NCI-H1092 (cell line): ENCODE measurements around the gene CACNB4.
"Not testable (repeated sequence)": the region's sequence is repeated elsewhere in the genome, so short reads cannot be mapped to it uniquely, and the experiment has no call there.

Experiments
- DNase-seq: peaks from one replicate; lab custom pipeline; 2025; lab: John Stamatoyannopoulos, UW

Gene CACNB4

GRCh38 chr2:151942540-151943205, 156.2 kb downstream of the CACNB4 start:
- DNase-seq: not testable (repeated sequence)

GRCh38 chr2:151937966-151938365, 160.9 kb downstream of the CACNB4 start:
- DNase-seq: no peak

GRCh38 chr2:151936626-151937025, 162.2 kb downstream of the CACNB4 start:
- DNase-seq: no peak

GRCh38 chr2:151933266-151933804, 165.5 kb downstream of the CACNB4 start:
- DNase-seq: no peak

GRCh38 chr2:151931756-151932155, 167.1 kb downstream of the CACNB4 start:
- no peak for DNase-seq

- DNase-seq: no peak
Observed at GRCh38 chr2:151931030-151931611, 167.7 kb downstream of the CACNB4 start.

GRCh38 chr2:151930042-151930441, 168.8 kb downstream of the CACNB4 start:
- no peak for DNase-seq

- no peak for DNase-seq
Observed at GRCh38 chr2:151928380-151928779, 170.5 kb downstream of the CACNB4 start.

GRCh38 chr2:151927501-151928221, 171.2 kb downstream of the CACNB4 start:
- no peak for DNase-seq

GRCh38 chr2:151922845-151923666, 175.8 kb downstream of the CACNB4 start:
- no peak for DNase-seq

GRCh38 chr2:151919786-151920185, 179.1 kb downstream of the CACNB4 start:
- DNase-seq: no peak

GRCh38 chr2:151918308-151918707, 180.5 kb downstream of the CACNB4 start:
- no peak for DNase-seq

GRCh38 chr2:151916632-151917031, 182.2 kb downstream of the CACNB4 start:
- no peak for DNase-seq

GRCh38 chr2:151915629-151916025, 183.2 kb downstream of the CACNB4 start:
- DNase-seq: not testable (repeated sequence)

- DNase-seq: no peak
Observed at GRCh38 chr2:151914989-151915628, 183.7 kb downstream of the CACNB4 start.

GRCh38 chr2:151908204-151908882, 190.5 kb downstream of the CACNB4 start:
- DNase-seq: no peak

- no peak for DNase-seq
Observed at GRCh38 chr2:151907286-151908203, 191.3 kb downstream of the CACNB4 start.

GRCh38 chr2:151906633-151906998, 192.2 kb downstream of the CACNB4 start:
- no peak for DNase-seq

GRCh38 chr2:151905963-151906632, 192.7 kb downstream of the CACNB4 start:
- no peak for DNase-seq
